A549 treated with GW870086 at 1 μM for 4 hours (cell line): ENCODE measurements around the gene NDUFA12. TPM values are rescaled to one million over a fixed set of nuclear protein-coding genes. Genes with fewer than 3 reads are reported as not detected.

Source experiments
- total RNA-seq: library from RNA; stranded (reverse); fragments of 200-300 nt; extraction: Qiagen RNA extraction; gene quantifications from 5 replicates; pipeline ENCODE4 v1.2.3, GENCODE V29; 2022; ENCODE audit warnings: low read depth

Gene NDUFA12
- 138 to 172 TPM (median 146 TPM) in 5 replicates for total RNA-seq

GRCh38 chr12:95003213-95003920, at the start of gene NDUFA12:
Gene NDUFA12, minus strand, starts transcription at chr12:95003697. Its CDS starts 17 bp downstream, at chr12:95003680.

Other genes with a start within 250 kb of the NDUFA12 start
- gene NR2C1, start 69.9 kb upstream of the NDUFA12 start, total RNA-seq = 22.7 to 29.0 TPM (median 26.6 TPM) in 5 replicates
- gene FGD6, start 213.8 kb upstream of the NDUFA12 start, total RNA-seq = 12.5 to 17.3 TPM (median 15.1 TPM) in 5 replicates
- gene VEZT, start 214.1 kb upstream of the NDUFA12 start, total RNA-seq = 49.3 to 67.5 TPM (median 65.0 TPM) in 5 replicates